ENCODE data around the gene PEX11G. TPM values are rescaled to one million over a fixed set of nuclear protein-coding genes. Genes with fewer than 3 reads are reported as not detected.

Gene PEX11G
- total and polyA plus RNA-seq, 9 of the 15 experiments (the other 6 are each of a cell fraction or from before 2014, with no cell fraction given) = 0.07 to 3.2 (median 0.70) TPM; not detected in 1

DNA sequence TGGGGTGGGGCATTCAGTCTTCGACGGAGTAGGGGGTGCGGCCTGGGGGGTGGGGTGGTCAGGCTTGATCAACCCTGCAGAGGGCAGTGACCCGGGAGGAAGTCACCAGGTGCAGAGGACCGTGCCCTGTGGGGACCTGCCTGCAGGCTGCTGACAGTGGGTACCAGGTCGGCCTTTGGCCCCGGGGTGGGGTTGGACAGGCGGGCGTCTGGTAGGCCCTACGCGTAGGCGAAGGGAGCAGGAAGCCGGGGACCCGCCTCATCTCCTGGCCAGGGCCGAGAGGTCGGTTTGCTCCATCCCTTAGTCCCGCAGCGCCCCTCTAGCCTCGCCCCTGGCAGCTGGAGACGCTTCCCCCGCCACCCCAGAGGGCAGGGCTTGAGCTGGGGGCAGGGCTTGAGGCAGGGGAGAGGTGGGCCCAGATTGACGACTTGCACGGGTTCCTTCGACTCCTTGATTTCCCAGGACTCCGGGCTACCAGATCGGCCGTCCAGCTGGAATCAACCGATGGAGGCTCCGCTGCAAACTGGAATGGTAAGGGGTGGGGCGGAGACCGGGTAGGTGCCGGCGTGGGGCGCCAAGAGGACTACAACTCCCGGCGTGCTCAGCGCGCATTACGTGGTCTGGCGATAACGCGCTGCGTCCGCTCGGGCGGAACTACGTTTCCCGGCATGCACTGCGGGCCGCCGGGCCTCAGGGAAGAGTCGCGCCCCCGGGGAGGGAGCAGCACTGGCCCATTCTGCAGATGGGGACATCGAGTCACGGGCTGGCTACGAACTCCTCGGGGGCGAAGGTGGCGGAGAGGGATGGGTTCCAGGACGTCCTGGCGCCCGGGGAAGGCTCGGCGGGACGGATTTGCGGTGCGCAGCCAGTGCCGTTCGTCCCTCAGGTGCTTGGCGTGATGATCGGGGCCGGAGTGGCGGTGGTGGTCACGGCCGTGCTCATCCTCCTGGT lies 46.5 kb upstream of the PEX11G start, which contains the start of gene PNPLA6 (continued):
- TF ChIP-seq, protein P1, sequence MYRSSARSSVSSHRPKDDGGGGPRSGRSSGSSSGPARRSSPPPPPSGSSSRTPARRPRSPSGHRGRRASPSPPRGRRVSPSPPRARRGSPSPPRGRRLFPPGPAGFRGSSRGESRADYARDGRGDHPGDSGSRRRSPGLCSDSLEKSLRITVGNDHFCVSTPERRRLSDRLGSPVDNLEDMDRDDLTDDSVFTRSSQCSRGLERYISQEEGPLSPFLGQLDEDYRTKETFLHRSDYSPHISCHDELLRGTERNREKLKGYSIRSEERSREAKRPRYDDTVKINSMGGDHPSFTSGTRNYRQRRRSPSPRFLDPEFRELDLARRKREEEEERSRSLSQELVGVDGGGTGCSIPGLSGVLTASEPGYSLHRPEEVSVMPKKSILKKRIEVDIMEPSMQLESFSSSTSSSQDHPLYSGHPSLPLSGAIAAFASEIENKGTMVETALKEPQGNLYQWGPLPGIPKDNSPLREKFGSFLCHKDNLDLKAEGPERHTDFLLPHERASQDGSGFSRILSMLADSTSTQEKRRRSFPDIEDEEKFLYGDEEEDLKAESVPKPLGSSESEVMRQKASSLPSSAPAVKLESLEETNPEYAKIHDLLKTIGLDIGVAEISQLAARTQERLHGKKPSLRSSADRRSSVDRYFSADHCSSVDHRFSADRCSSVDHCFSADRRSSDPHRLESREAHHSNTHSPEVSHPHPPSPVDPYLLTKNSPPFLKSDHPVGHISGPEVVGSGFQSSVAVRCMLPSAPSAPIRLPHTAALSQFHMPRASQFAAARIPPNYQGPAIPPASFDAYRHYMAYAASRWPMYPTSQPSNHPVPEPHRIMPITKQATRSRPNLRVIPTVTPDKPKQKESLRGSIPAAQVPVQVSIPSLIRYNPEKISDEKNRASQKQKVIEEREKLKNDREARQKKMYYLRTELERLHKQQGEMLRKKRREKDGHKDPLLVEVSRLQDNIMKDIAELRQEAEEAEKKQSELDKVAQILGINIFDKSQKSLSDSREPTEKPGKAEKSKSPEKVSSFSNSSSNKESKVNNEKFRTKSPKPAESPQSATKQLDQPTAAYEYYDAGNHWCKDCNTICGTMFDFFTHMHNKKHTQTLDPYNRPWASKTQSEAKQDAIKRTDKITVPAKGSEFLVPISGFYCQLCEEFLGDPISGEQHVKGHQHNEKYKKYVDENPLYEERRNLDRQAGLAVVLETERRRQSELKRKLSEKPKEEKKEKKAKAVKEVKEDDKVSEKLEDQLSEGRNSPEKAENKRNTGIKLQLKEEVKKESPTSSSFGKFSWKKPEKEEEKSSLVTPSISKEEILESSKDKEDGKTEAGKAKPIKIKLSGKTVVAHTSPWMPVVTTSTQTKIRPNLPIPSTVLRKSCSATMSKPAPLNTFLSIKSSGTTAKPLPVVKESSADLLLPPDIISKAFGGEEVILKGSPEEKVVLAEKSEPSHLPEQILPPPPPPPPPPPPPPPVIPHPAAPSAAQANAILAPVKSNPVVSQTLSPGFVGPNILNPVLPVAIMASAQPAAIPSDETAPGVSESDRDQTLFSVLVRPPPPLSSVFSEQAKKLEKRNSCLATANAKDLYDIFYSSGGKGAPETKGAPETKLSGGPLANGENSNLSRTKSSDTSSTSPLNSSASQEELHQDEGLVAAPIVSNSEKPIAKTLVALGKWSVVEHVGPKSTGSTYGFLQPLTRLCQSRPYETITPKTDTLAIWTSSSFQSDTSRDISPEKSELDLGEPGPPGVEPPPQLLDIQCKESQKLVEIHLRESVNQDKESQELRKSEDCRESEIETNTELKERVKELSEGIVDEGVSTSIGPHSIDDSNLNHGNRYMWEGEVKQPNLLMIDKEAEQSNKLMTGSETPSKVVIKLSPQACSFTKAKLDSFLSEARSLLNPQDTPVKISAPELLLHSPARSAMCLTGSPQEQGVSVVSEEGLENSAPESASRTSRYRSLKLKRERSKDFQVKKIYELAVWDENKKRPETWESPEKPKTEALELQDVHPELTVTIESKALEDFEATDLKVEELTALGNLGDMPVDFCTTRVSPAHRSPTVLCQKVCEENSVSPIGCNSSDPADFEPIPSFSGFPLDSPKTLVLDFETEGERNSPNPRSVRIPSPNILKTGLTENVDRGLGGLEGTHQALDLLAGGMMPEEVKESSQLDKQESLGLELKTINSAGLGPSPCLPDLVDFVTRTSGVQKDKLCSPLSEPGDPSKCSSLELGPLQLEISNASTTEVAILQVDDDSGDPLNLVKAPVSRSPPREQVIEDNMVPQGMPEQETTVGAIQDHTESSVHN (IDR thresholded peaks at IDR 0.05; ENCODE audit: borderline replicate concordance in 1 of 2, low read depth in 1 of 2) = no peak
- TF ChIP-seq RBM39 (optimal IDR thresholded peaks at IDR 0.05; ENCODE audit: low read depth, low read length) = no peak
- TF ChIP-seq SMC3 (conservative IDR thresholded peaks at IDR 0.05; ENCODE audit: insufficient read depth, low read depth, low read length) = no peak
- TF ChIP-seq MYC (IDR thresholded peaks at IDR 0.05; ENCODE audit: low read depth, low read length) = peak; percentile 77
- no peak; the same call in 1 of the 2 replicates for TF ChIP-seq MYC (CRISPR knock-in tag; IDR thresholded peaks at IDR 0.05; ENCODE audit: borderline replicate concordance, low read depth)
- TF ChIP-seq, protein P2, sequence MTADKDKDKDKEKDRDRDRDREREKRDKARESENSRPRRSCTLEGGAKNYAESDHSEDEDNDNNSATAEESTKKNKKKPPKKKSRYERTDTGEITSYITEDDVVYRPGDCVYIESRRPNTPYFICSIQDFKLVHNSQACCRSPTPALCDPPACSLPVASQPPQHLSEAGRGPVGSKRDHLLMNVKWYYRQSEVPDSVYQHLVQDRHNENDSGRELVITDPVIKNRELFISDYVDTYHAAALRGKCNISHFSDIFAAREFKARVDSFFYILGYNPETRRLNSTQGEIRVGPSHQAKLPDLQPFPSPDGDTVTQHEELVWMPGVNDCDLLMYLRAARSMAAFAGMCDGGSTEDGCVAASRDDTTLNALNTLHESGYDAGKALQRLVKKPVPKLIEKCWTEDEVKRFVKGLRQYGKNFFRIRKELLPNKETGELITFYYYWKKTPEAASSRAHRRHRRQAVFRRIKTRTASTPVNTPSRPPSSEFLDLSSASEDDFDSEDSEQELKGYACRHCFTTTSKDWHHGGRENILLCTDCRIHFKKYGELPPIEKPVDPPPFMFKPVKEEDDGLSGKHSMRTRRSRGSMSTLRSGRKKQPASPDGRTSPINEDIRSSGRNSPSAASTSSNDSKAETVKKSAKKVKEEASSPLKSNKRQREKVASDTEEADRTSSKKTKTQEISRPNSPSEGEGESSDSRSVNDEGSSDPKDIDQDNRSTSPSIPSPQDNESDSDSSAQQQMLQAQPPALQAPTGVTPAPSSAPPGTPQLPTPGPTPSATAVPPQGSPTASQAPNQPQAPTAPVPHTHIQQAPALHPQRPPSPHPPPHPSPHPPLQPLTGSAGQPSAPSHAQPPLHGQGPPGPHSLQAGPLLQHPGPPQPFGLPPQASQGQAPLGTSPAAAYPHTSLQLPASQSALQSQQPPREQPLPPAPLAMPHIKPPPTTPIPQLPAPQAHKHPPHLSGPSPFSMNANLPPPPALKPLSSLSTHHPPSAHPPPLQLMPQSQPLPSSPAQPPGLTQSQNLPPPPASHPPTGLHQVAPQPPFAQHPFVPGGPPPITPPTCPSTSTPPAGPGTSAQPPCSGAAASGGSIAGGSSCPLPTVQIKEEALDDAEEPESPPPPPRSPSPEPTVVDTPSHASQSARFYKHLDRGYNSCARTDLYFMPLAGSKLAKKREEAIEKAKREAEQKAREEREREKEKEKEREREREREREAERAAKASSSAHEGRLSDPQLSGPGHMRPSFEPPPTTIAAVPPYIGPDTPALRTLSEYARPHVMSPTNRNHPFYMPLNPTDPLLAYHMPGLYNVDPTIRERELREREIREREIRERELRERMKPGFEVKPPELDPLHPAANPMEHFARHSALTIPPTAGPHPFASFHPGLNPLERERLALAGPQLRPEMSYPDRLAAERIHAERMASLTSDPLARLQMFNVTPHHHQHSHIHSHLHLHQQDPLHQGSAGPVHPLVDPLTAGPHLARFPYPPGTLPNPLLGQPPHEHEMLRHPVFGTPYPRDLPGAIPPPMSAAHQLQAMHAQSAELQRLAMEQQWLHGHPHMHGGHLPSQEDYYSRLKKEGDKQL (CRISPR knock-in tag; IDR thresholded peaks at IDR 0.05; ENCODE audit: borderline replicate concordance) = no peak
- no peak for TF ChIP-seq HNRNPK (IDR thresholded peaks at IDR 0.05; ENCODE audit: low read depth, low read length, poor library complexity, severe bottlenecking)
- TF ChIP-seq, protein P3, sequence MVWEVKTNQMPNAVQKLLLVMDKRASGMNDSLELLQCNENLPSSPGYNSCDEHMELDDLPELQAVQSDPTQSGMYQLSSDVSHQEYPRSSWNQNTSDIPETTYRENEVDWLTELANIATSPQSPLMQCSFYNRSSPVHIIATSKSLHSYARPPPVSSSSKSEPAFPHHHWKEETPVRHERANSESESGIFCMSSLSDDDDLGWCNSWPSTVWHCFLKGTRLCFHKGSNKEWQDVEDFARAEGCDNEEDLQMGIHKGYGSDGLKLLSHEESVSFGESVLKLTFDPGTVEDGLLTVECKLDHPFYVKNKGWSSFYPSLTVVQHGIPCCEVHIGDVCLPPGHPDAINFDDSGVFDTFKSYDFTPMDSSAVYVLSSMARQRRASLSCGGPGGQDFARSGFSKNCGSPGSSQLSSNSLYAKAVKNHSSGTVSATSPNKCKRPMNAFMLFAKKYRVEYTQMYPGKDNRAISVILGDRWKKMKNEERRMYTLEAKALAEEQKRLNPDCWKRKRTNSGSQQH (CRISPR knock-in tag; IDR thresholded peaks at IDR 0.05) = no peak

Measured in K562 (cell line).